Measurements from ENCODE around the gene SCPEP1. TPM values are rescaled to one million over a fixed set of nuclear protein-coding genes. Genes with fewer than 3 reads are reported as not detected.

The SCPEP1 gene
- total RNA-seq, 3 donors from 2014 or later (not counting 1 experiment from before 2014, with no cell fraction given), result 28.7 to 37.2 (median 35.3) TPM

- H3K4me3 ChIP-seq (ENCODE audit: low read length), result no peak overlapping the region
- no peaks in the 10 kb centered on the region for H3K36me3 Mint-ChIP-seq
- H3K9me3 Mint-ChIP-seq, result no peaks in the 10 kb centered on the region
- H3K4me3 Mint-ChIP-seq, result no peak overlapping the region
- ATAC-seq, result no peak
- H3K36me3 ChIP-seq (ENCODE audit: control insufficient read depth, insufficient read depth, low read length), result peaks cover 3% of the 10 kb centered on the region
- H3K4me1 Mint-ChIP-seq, result peaks cover 3 to 6% of the 10 kb centered on the region in 2 donors
- H3K27me3 ChIP-seq (ENCODE audit: control insufficient read depth, insufficient read depth, low read length), result no peaks in the 10 kb centered on the region
- no peaks in the 10 kb centered on the region for H3K4me1 ChIP-seq (ENCODE audit: control insufficient read depth, insufficient read depth, low read length)
- H3K9me3 ChIP-seq (ENCODE audit: control insufficient read depth, insufficient read depth, low read length), result no peaks in the 10 kb centered on the region
- WGBS (ENCODE audit: insufficient coverage), result 82% methylated on average over 7 of the region's 7 CpGs
- intact Hi-C loops (cut with micrococcal nuclease), result no loop called here
- H3K27me3 Mint-ChIP-seq (ENCODE audit: low read depth in 2 of 2), result peaks cover 10 to 15% of the 10 kb centered on the region in 2 donors
- DNase-seq, result no peak
- H3K27ac ChIP-seq (ENCODE audit: low read length), result no peak overlapping the region
- H3K27ac Mint-ChIP-seq, result no peak overlapping the region
- no peak for TF ChIP-seq CTCF (IDR thresholded peaks at IDR 0.05)
These were observed 33.6 kb downstream of the SCPEP1 start for GRCh38 chr17:57011491-57012015.

DNA sequence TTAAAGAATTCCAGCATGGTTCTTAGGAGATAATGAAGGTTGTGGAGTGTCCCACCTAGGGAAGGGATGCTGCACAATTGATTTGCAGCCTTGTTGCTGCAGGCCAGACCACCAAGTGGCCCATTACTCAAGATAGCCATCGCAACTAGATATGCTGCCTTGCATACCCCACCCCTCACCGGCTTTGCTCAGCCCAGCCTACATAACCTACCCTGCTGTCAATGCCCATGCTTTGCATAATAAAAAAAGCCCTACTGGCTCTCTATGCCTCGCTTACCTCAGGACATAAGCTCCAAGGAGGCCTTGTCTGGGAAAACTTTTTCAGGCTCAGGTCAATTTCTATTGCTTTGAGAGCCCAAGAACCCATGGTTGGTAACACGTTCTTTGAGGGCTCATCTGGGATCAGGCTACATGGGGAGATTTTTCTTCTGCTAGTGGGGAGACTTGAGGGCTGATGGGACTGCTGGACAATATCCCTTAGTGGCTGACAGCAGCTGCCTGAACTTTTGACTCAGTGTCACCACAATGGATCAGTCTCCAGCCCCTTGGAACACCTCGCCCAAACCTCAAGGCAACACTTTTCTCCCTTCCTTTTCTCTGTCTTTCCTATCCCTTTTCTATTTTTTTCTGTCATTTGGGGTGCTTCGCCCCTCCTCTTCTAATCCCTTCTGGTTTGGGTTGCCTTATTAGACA lies 38.3 kb downstream of the SCPEP1 start:
- Histone ChIP-seq H3K27ac (ENCODE audit: low read length) (no peak overlapping the region), H3K27me3 (ENCODE audit: control insufficient read depth, insufficient read depth, low read length) (no peaks in the 10 kb centered on the region), H3K9me3 (ENCODE audit: control insufficient read depth, insufficient read depth, low read length) (no peaks in the 10 kb centered on the region), H3K4me3 (ENCODE audit: low read length) (no peak overlapping the region), H3K36me3 (ENCODE audit: control insufficient read depth, insufficient read depth, low read length) (no peaks in the 10 kb centered on the region), H3K4me1 (ENCODE audit: control insufficient read depth, insufficient read depth, low read length) (no peaks in the 10 kb centered on the region)
- H3K4me1 Mint-ChIP-seq, result no peaks in the 10 kb centered on the region
- no peak overlapping the region for H3K27ac Mint-ChIP-seq
- H3K4me3 Mint-ChIP-seq, result no peak overlapping the region
- WGBS (ENCODE audit: insufficient coverage), result 87% methylated on average over 6 of the region's 6 CpGs
- intact Hi-C loops (cut with micrococcal nuclease), result no loop called here
- DNase-seq, result no peak
- H3K9me3 Mint-ChIP-seq, result no peaks in the 10 kb centered on the region
- H3K36me3 Mint-ChIP-seq, result no peaks in the 10 kb centered on the region
- ATAC-seq, result no peak
- TF ChIP-seq CTCF (IDR thresholded peaks at IDR 0.05), result no peak
- H3K27me3 Mint-ChIP-seq (ENCODE audit: low read depth in 2 of 2), result peaks cover 16 to 29% of the 10 kb centered on the region in 2 donors

- ATAC-seq, result no peak
- peaks cover 15 to 29% of the 10 kb centered on the region in 2 donors for H3K27me3 Mint-ChIP-seq (ENCODE audit: low read depth in 2 of 2)
- H3K36me3 ChIP-seq (ENCODE audit: control insufficient read depth, insufficient read depth, low read length), result no peaks in the 10 kb centered on the region
- no peaks in the 10 kb centered on the region for H3K27me3 ChIP-seq (ENCODE audit: control insufficient read depth, insufficient read depth, low read length)
- H3K4me3 Mint-ChIP-seq, result no peak overlapping the region
- TF ChIP-seq CTCF (IDR thresholded peaks at IDR 0.05), result no peak
- 56% methylated on average over 3 of the region's 3 CpGs for WGBS (ENCODE audit: insufficient coverage)
- DNase-seq, result no peak
- no peaks in the 10 kb centered on the region for H3K36me3 Mint-ChIP-seq
- no peaks in the 10 kb centered on the region for H3K9me3 ChIP-seq (ENCODE audit: control insufficient read depth, insufficient read depth, low read length)
- no peaks in the 10 kb centered on the region for H3K4me1 Mint-ChIP-seq
- no peaks in the 10 kb centered on the region for H3K4me1 ChIP-seq (ENCODE audit: control insufficient read depth, insufficient read depth, low read length)
- no peak overlapping the region for H3K27ac ChIP-seq (ENCODE audit: low read length)
- intact Hi-C loops (cut with micrococcal nuclease), result no loop called here
- no peak overlapping the region for H3K27ac Mint-ChIP-seq
- H3K9me3 Mint-ChIP-seq, result no peaks in the 10 kb centered on the region
- H3K4me3 ChIP-seq (ENCODE audit: low read length), result no peak overlapping the region
These were observed 38.8 kb downstream of the SCPEP1 start for GRCh38 chr17:57016764-57017116.

DNA sequence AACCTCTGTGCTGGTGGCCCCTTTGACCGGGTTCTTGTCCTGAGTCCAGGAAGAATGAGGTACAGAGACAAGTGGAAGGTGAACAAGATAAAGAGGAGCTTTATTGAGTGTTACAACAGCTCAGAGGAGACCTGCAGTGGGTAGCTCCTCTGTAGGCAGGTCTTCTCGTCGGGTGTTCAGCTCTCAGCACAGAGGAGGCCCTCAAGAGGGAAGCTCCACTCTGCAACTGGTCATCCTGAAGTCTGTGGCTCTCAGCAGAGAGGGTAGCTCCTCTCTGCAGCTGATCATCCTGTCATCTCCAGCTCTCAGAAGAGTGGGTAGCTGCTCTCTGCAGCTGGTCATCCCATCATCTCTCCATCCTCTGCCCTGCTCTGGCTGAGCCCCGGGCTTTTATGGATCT lies 39.7 kb downstream of the SCPEP1 start:
- H3K27ac ChIP-seq (ENCODE audit: low read length), result no peak overlapping the region
- Mint-ChIP-seq H3K36me3 (no peaks in the 10 kb centered on the region), H3K27ac (no peak overlapping the region), H3K4me3 (no peak overlapping the region), H3K4me1 (no peaks in the 10 kb centered on the region), H3K9me3 (no peaks in the 10 kb centered on the region), H3K27me3 (ENCODE audit: low read depth in 2 of 2) (peaks cover 13 to 29% of the 10 kb centered on the region in 2 donors)
- WGBS (ENCODE audit: insufficient coverage), result 85% methylated on average over 4 of the region's 4 CpGs
- TF ChIP-seq CTCF (IDR thresholded peaks at IDR 0.05), result no peak
- H3K4me3 ChIP-seq (ENCODE audit: low read length), result no peak overlapping the region
- no peaks in the 10 kb centered on the region for H3K27me3 ChIP-seq (ENCODE audit: control insufficient read depth, insufficient read depth, low read length)
- no peaks in the 10 kb centered on the region for H3K9me3 ChIP-seq (ENCODE audit: control insufficient read depth, insufficient read depth, low read length)
- ATAC-seq (no peak), DNase-seq (no peak)
- no peaks in the 10 kb centered on the region for H3K4me1 ChIP-seq (ENCODE audit: control insufficient read depth, insufficient read depth, low read length)
- intact Hi-C loops (cut with micrococcal nuclease), result no loop called here
- no peaks in the 10 kb centered on the region for H3K36me3 ChIP-seq (ENCODE audit: control insufficient read depth, insufficient read depth, low read length)
